Neural progenitor cell (in vitro differentiated cells): ENCODE data around the gene UCP3.

ENCODE experiments used
- EZH2 ChIP-seq: fragments of 200-600 bp; sonication (generic); IDR thresholded peaks from 2 replicates; pipeline ENCODE4 v1.6.1; 2017; ENCODE audit warnings: antibody characterized with exemption, mild to moderate bottlenecking, moderate library complexity
- TF ChIP-seq, protein P1 (sequence below): fragments of 200-600 bp; sonication (generic); IDR thresholded peaks from 2 replicates; pipeline ENCODE4 v1.5.1; 2017; ENCODE audit warnings: antibody characterized with exemption, mild to moderate bottlenecking

DNA sequence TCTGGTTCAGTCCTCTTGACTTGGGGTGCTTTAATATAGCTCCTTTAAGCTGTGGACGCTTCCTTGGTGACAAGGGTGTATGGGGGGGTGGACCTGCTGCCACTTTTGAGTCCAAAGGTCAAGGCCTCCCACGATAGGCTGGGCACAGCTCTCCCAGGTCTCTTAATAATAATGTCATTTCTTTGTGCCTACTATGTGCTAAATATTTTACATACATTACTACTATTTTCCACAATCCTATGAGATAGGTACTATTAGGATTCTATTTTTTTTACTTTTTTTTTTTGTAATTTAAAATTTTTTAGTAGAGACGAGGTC is 304 bp upstream of the UCP3 start:
- TF ChIP-seq, protein P1, sequence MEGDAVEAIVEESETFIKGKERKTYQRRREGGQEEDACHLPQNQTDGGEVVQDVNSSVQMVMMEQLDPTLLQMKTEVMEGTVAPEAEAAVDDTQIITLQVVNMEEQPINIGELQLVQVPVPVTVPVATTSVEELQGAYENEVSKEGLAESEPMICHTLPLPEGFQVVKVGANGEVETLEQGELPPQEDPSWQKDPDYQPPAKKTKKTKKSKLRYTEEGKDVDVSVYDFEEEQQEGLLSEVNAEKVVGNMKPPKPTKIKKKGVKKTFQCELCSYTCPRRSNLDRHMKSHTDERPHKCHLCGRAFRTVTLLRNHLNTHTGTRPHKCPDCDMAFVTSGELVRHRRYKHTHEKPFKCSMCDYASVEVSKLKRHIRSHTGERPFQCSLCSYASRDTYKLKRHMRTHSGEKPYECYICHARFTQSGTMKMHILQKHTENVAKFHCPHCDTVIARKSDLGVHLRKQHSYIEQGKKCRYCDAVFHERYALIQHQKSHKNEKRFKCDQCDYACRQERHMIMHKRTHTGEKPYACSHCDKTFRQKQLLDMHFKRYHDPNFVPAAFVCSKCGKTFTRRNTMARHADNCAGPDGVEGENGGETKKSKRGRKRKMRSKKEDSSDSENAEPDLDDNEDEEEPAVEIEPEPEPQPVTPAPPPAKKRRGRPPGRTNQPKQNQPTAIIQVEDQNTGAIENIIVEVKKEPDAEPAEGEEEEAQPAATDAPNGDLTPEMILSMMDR, result no peak
- no peak for TF ChIP-seq EZH2
